Measurements from ENCODE around the gene ZBTB7A.

DNA sequence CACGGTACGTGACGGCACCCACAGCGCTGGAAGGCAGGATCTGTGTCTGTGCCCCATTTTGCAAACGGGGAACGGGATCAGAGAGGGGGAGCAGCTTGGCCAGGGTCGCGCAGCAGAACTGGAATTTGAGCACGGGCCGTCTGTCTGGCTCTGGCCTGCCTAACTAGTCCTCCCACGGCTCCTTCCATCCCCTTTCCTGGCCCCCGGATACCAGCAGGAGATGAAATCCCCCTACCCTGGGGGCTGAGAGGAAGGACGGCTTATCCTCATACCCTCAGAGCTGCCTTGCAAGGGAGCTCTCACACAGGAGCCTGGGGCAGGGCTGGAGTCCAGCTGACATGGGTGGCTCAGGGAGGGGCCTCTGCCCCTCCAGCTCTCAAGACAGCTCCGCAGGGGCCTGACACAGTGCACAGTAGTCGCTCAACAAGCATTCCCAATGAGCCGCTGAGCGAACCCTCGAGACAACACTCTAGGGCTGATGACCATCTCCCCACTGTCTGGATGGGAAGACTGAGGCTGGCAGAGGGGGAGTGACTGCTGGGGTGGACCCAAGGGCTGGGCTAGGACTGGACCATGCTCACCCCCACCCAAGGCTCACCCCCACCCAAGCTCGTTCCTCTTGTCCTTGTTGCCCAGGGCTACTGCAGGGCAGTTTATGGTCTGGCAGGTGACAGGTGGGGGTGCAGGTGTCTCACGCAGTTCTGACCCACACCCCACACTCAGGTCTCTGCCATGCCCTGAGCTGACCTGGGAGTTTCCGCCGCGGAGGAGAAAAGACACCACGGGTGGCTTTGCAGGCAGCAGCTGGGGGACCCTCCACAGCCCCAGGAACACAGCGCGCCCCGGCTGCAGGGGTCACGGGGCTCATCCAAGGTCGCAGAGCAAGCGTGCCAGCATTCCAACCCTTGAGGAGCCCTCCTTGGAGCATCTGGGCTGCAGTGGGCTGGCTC is 4.0 kb downstream of the ZBTB7A start:
- TF ChIP-seq, protein P1, sequence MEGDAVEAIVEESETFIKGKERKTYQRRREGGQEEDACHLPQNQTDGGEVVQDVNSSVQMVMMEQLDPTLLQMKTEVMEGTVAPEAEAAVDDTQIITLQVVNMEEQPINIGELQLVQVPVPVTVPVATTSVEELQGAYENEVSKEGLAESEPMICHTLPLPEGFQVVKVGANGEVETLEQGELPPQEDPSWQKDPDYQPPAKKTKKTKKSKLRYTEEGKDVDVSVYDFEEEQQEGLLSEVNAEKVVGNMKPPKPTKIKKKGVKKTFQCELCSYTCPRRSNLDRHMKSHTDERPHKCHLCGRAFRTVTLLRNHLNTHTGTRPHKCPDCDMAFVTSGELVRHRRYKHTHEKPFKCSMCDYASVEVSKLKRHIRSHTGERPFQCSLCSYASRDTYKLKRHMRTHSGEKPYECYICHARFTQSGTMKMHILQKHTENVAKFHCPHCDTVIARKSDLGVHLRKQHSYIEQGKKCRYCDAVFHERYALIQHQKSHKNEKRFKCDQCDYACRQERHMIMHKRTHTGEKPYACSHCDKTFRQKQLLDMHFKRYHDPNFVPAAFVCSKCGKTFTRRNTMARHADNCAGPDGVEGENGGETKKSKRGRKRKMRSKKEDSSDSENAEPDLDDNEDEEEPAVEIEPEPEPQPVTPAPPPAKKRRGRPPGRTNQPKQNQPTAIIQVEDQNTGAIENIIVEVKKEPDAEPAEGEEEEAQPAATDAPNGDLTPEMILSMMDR (IDR thresholded peaks at IDR 0.05 in 2 of 3, conservative IDR thresholded peaks at IDR 0.05 in 1 of 3; ENCODE audit: borderline replicate concordance in 1 of 3, insufficient read depth in 1 of 3, low read depth in 2 of 3, low read length in 2 of 3): no peak
- TF ChIP-seq POLR2AphosphoS5 (IDR thresholded peaks at IDR 0.05; ENCODE audit: low read depth, low read length): no peak
- no peak for TF ChIP-seq JUND (IDR thresholded peaks at IDR 0.05)
- TF ChIP-seq POLR2A (IDR thresholded peaks at IDR 0.05; ENCODE audit: borderline replicate concordance, extremely low read depth, insufficient read depth, insufficient read length): no peak
